Measurements from ENCODE around the gene ZNF558. TPM values are rescaled to one million over a fixed set of nuclear protein-coding genes. Genes with fewer than 3 reads are reported as not detected.

The ZNF558 gene
- total and polyA plus RNA-seq, 2 experiments from 2014 or later, result 3.5 to 5.7 TPM

- no peak for DNase-seq (ENCODE audit: low spot score)
- Mint-ChIP-seq H3K27ac (no peak overlapping the region), H3K9me3 (peaks cover 95% of the 10 kb centered on the region), H3K36me3 (ENCODE audit: low read depth) (peaks cover 40% of the 10 kb centered on the region), H3K4me3 (no peak overlapping the region), H3K4me1 (no peaks in the 10 kb centered on the region), H3K27me3 (ENCODE audit: insufficient read depth, low read depth, poor library complexity) (peaks cover 3% of the 10 kb centered on the region)
- H3K27ac ChIP-seq (ENCODE audit: low read depth), result no peak overlapping the region
- TF ChIP-seq POLR2AphosphoS5 (IDR thresholded peaks at IDR 0.05; ENCODE audit: low read depth) (no peak), ZNF114 (CRISPR knock-in tag; IDR thresholded peaks at IDR 0.05) (no peak), ZNF331 (CRISPR knock-in tag; IDR thresholded peaks at IDR 0.05; ENCODE audit: low read depth) (no peak), STAT1 (IDR thresholded peaks at IDR 0.05; ENCODE audit: unreplicated experiment) (no peak), EZH2phosphoT487 (IDR thresholded peaks at IDR 0.05; ENCODE audit: unreplicated experiment) (no peak), REST (IDR thresholded peaks at IDR 0.05; ENCODE audit: unreplicated experiment) (no peak), NANOG (IDR thresholded peaks at IDR 0.05; ENCODE audit: borderline replicate concordance) (no peak), ZNF462 (CRISPR knock-in tag; IDR thresholded peaks at IDR 0.05) (no peak)
- H3F3A ChIP-seq (replicated peaks; ENCODE audit: low read depth), result no peaks in the 10 kb centered on the region
- no peak overlapping the region for H2AFZ ChIP-seq
- peaks cover 3% of the 10 kb centered on the region; the same call in 1 of the 2 replicates for H3K27me3 ChIP-seq (ENCODE audit: insufficient read depth)
- no peak overlapping the region for H3K4me2 ChIP-seq
- no peaks in the 10 kb centered on the region for H3K9me2 ChIP-seq (ENCODE audit: insufficient read depth)
- no peaks in the 10 kb centered on the region for H3K4me1 ChIP-seq (ENCODE audit: insufficient read depth)
- H3K4me3 ChIP-seq, result no peak overlapping the region
- no peak for ATAC-seq
- H3K36me3 ChIP-seq (ENCODE audit: insufficient read depth), result peaks cover 47% of the 10 kb centered on the region
- no peaks in the 10 kb centered on the region for H3K79me2 ChIP-seq (replicated peaks; ENCODE audit: insufficient read depth)
- H4K20me1 ChIP-seq (replicated peaks; ENCODE audit: insufficient read depth), result no peaks in the 10 kb centered on the region
These were observed 17.9 kb downstream of the ZNF558 start for GRCh38 chr19:8814176-8814575.

Data from GM23338 (cell line).